GM10266 (cell line): ENCODE measurements around the gene PRICKLE4.

Experiments used
- DNase-seq: peaks from one replicate; pipeline ENCODE4 v3.0.0; 2012; ENCODE audit errors: extremely low spot score
- CTCF ChIP-seq: IDR thresholded peaks from 2 replicates; pipeline ENCODE4 v1.5.1; 2012; ENCODE audit warnings: mild to moderate bottlenecking, low read depth; ENCODE audit not compliant: control insufficient read depth, insufficient read depth; ENCODE audit errors: missing control alignments

PRICKLE4 gene

GRCh38 chr6:41769376-41769775, 11.2 kb upstream of the PRICKLE4 start:
- DNase-seq, result no peak
- no peak for TF ChIP-seq CTCF

- TF ChIP-seq CTCF, result no peak
- DNase-seq, result no peak
Measured at GRCh38 chr6:41770381-41771057, 10.1 kb upstream of the PRICKLE4 start.

GRCh38 chr6:41771058-41771983, 9.3 kb upstream of the PRICKLE4 start:
- TF ChIP-seq CTCF, result no peak
- no peak for DNase-seq

DNA sequence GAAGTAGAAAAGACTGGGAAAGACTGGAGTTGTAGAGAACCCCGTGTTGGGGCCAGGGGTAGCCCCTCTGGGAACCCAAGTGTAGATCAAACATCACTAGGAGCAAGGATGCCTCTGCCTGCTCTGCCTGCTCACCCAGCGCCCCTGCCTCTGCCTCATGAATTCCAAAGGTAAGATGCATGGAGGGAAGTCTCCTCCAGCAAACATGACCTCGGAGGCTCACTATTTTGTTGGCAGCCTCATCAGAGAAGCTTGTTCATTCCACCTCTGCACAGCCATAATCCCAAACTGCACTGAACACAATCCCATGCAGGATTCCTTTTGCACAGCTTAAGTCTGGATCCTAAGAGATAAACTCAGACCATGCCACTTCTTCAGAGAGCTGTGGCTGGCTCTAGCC, 5.7 kb upstream of the PRICKLE4 start:
- no peak for TF ChIP-seq CTCF

GRCh38 chr6:41775293-41775882, 5.2 kb upstream of the PRICKLE4 start:
- DNase-seq, result no peak
- no peak for TF ChIP-seq CTCF

More for the DNA sequence above, 5.7 kb upstream of the PRICKLE4 start:
- no peak for DNase-seq

DNA sequence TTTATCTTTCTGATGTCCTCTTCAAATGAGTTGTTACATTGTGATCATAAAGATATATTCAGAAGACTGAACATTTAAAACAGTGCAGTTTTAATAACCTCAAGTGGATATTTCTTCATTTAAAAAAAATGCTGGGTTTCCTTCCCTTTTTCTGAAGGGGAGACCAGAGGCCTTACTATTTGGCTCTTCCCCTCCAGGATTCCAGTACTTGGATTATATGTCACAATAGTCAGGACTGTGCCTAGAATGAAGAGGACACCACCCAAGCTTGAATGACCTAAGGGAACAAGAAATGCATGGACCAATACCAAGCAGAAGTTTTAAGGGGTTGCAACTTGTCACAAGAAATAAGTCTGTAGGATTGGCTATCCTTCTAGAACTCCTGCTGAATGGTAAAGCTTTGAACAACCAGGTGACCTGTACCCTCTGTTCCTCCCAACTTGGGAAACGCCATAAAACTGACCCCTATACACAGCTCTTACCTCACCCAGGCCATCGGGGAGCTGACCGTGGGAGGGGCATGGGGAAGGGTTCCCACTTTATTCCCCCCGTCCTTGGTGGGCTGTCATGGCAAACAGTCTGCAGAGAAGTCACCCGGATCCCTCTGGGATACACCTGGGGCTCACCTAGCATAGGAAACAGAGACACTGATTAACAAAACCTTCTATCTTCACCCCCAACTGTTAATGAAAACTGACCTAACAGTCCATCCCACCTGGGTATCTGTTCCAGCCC, 2.9 kb upstream of the PRICKLE4 start:
- TF ChIP-seq CTCF, result no peak
- no peak for DNase-seq

DNA sequence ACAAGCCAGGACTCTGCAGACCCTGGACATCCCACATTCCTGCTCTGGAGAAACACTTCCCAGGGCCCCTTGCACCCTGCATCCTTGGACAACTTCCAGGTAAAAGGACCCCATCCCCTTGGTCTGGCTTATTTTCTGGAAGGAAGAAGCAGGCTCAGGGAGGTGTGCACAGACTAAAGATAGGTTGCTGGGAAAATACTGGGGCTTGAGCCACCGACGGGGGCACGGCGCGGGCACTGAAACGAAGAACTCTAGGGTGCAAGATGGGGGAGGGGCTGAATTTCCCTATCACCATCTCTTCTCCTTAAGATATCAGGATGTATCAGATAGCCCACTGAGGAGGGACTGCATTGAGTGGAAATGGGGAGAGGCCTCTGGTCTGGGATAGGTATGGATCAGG, 1.7 kb upstream of the PRICKLE4 start:
- no peak for DNase-seq
- TF ChIP-seq CTCF, result no peak
